ENCODE data around the gene TPRX2.
"Not testable (repeated sequence)": the region's sequence is repeated elsewhere in the genome, so short reads cannot be mapped to it uniquely, and the experiment has no call there.

GRCh38 chr19:47909350-47909749, 50.3 kb downstream of the TPRX2 start:
- not testable (repeated sequence) for TF ChIP-seq CREB1 (IDR thresholded peaks at IDR 0.05); CREB1 (CRISPR knock-in tag; IDR thresholded peaks at IDR 0.05); NPAS2 (CRISPR knock-in tag; IDR thresholded peaks at IDR 0.05; ENCODE audit: borderline replicate concordance)
